DMS153 treated with DMSO at 0.1 percent for 48 hours (cell line): Measurements from ENCODE around the gene MAML3.

Source experiments
- DNase-seq: peaks from one replicate; lab custom pipeline; 2025; ENCODE audit not compliant: unreplicated experiment; lab: John Stamatoyannopoulos, UW

The MAML3 gene

GRCh38 chr4:139907001-139907809 lies 246.8 kb downstream of the MAML3 start:
- DNase-seq: no peak

- no peak for DNase-seq
Measured at GRCh38 chr4:139905489-139905888, 248.5 kb downstream of the MAML3 start.

- DNase-seq: no peak
Measured at GRCh38 chr4:139904406-139904805, 249.6 kb downstream of the MAML3 start.

- DNase-seq: no peak
Measured at GRCh38 chr4:139903845-139904244, 250.1 kb downstream of the MAML3 start.

- DNase-seq: no peak
Measured at GRCh38 chr4:139902321-139903320, 251.4 kb downstream of the MAML3 start.

GRCh38 chr4:139901531-139902320 lies 252.3 kb downstream of the MAML3 start:
- peak; percentile 46 for DNase-seq

- DNase-seq: no peak
Measured at GRCh38 chr4:139900964-139901376, 253.0 kb downstream of the MAML3 start.

- DNase-seq: no peak
Measured at GRCh38 chr4:139899346-139899745, 254.6 kb downstream of the MAML3 start.

- DNase-seq: no peak
Measured at GRCh38 chr4:139898293-139898692, 255.7 kb downstream of the MAML3 start.

GRCh38 chr4:139896091-139896604 lies 257.8 kb downstream of the MAML3 start:
- DNase-seq: no peak

GRCh38 chr4:139893801-139894200 lies 260.2 kb downstream of the MAML3 start:
- no peak for DNase-seq

- DNase-seq: no peak
Measured at GRCh38 chr4:139892973-139893736, 260.8 kb downstream of the MAML3 start.

- DNase-seq: no peak
Measured at GRCh38 chr4:139890816-139891215, 263.2 kb downstream of the MAML3 start.

GRCh38 chr4:139889901-139890300 lies 264.1 kb downstream of the MAML3 start:
- no peak for DNase-seq

GRCh38 chr4:139889264-139889663 lies 264.7 kb downstream of the MAML3 start:
- no peak for DNase-seq

- DNase-seq: peak; percentile 66
Measured at GRCh38 chr4:139887962-139888735, 265.8 kb downstream of the MAML3 start.

- DNase-seq: no peak
Measured at GRCh38 chr4:139887376-139887802, 266.6 kb downstream of the MAML3 start.

GRCh38 chr4:139886798-139887197 lies 267.2 kb downstream of the MAML3 start:
- DNase-seq: no peak

- DNase-seq: no peak
Measured at GRCh38 chr4:139884438-139884837, 269.5 kb downstream of the MAML3 start.
